ENCODE results near the gene CCNL1. TPM values are rescaled to one million over a fixed set of nuclear protein-coding genes. Genes with fewer than 3 reads are reported as not detected.

CCNL1 gene
- total and polyA plus RNA-seq, 8 donors, result 82.6 to 319 (median 205) TPM

- no peak overlapping the region for H3K4me3 ChIP-seq
- no peak overlapping the region for H3K27ac ChIP-seq
- peaks cover 4 to 12% of the 10 kb centered on the region in 2 donors for H3K27me3 ChIP-seq
- no peaks in the 10 kb centered on the region for H3K9me3 ChIP-seq
- TF ChIP-seq CTCF (IDR thresholded peaks at IDR 0.05), result no peak
- intact Hi-C loops (cut with DNase I), result no loop called here
- H3K4me1 ChIP-seq, result no peaks in the 10 kb centered on the region
- H3K36me3 ChIP-seq, result no peaks in the 10 kb centered on the region
- no peak for DNase-seq
- peak; percentile 84 for ATAC-seq
Observed at GRCh38 chr3:157115069-157116006, 44.6 kb downstream of the CCNL1 start.

GRCh38 chr3:157113832-157114505 lies 46.0 kb downstream of the CCNL1 start:
- Histone ChIP-seq H3K27me3 (no peaks in the 10 kb centered on the region), H3K36me3 (no peaks in the 10 kb centered on the region), H3K27ac (no peak overlapping the region), H3K9me3 (no peaks in the 10 kb centered on the region), H3K4me3 (no peak overlapping the region), H3K4me1 (no peaks in the 10 kb centered on the region)
- ATAC-seq (no peak), DNase-seq (no peak)
- intact Hi-C loops (cut with DNase I), result no loop called here
- TF ChIP-seq CTCF (IDR thresholded peaks at IDR 0.05), result no peak

- H3K4me3 ChIP-seq, result no peak overlapping the region
- DNase-seq (no peak), ATAC-seq (no peak)
- no peaks in the 10 kb centered on the region for H3K9me3 ChIP-seq
- intact Hi-C loops (cut with DNase I), result no loop called here
- H3K27me3 ChIP-seq, result no peaks in the 10 kb centered on the region
- H3K27ac ChIP-seq, result no peak overlapping the region
- no peak for TF ChIP-seq CTCF (IDR thresholded peaks at IDR 0.05)
- H3K4me1 ChIP-seq, result no peaks in the 10 kb centered on the region
- H3K36me3 ChIP-seq, result no peaks in the 10 kb centered on the region
Observed at GRCh38 chr3:157112536-157112935, 47.4 kb downstream of the CCNL1 start.

- ATAC-seq, result no peak
Observed at GRCh38 chr3:157111518-157111917, 48.4 kb downstream of the CCNL1 start.

More at GRCh38 chr3:157111518-157111917, 48.4 kb downstream of the CCNL1 start:
- no peak for DNase-seq
- no peaks in the 10 kb centered on the region for H3K4me1 ChIP-seq
- intact Hi-C loops (cut with DNase I), result no loop called here
- TF ChIP-seq CTCF (IDR thresholded peaks at IDR 0.05), result no peak
- H3K27ac ChIP-seq, result no peak overlapping the region
- H3K4me3 ChIP-seq, result no peak overlapping the region
- no peaks in the 10 kb centered on the region for H3K27me3 ChIP-seq
- no peaks in the 10 kb centered on the region for H3K36me3 ChIP-seq
- no peaks in the 10 kb centered on the region for H3K9me3 ChIP-seq

Measured in left lung (tissue), 10 donors.